ENCODE results near the gene ATP5F1B.

The ATP5F1B gene

GRCh38 chr12:56636675-56637540 lies 8.9 kb downstream of the ATP5F1B start:
- Histone ChIP-seq H3K4me1 (ENCODE audit: control extremely low read depth in 1 of 4, control insufficient read depth in 4 of 4, insufficient read depth in 4 of 4, low read length in 3 of 4) (peaks cover 13 to 61% (median 48%) of the 10 kb centered on the region in 4 experiments), H3K36me3 (ENCODE audit: control insufficient read depth in 4 of 4, insufficient read depth in 4 of 4, low read length in 3 of 4) (peaks cover 16 to 43% (median 31%) of the 10 kb centered on the region in 4 experiments), H3K4me3 (ENCODE audit: control insufficient read depth in 1 of 7, extremely low read depth in 1 of 7, insufficient read depth in 4 of 7, low read depth in 2 of 7, low read length in 6 of 7) (peak overlapping the region; percentile 44 to 95 (median 84)), H3K9me3 (ENCODE audit: control extremely low read depth in 1 of 5, control insufficient read depth in 4 of 5, insufficient read depth in 2 of 5, low read depth in 1 of 5, low read length in 4 of 5) (no peaks in the 10 kb centered on the region), H3K27me3 (replicated peaks in 2 of 5; ENCODE audit: control insufficient read depth in 4 of 5, insufficient read depth in 5 of 5, low read length in 4 of 5) (no peaks in the 10 kb centered on the region), H3K27ac (ENCODE audit: insufficient read depth in 1 of 2, low read depth in 1 of 2, low read length in 2 of 2, poor library complexity in 1 of 2, severe bottlenecking in 2 of 2) (peak overlapping the region; percentile 81 to 89)
- peak; percentile 99 to 100 (median 99) for DNase-seq
- CTCF ChIA-PET: interaction anchor here (0.7 to 19.7 kb wide), 32 partner anchors 8 to 168 kb away, joined by 3 to 316 read pairs (median 5); partner anchors contain the start of genes ATP5F1B, NACA and SPRYD4
- POLR2A ChIA-PET: interaction anchor here (0.5 to 1.4 kb wide), 7 partner anchors 9 to 442 kb away, joined by 3 to 10 read pairs (median 3); partner anchors contain the start of genes ATP5F1B and NACA
- 5% methylated on average over 8 of the region's 12 CpGs for WGBS (ENCODE audit: insufficient coverage)

GRCh38 chr12:56635806-56636674 lies 9.7 kb downstream of the ATP5F1B start:
- Histone ChIP-seq H3K27ac (ENCODE audit: insufficient read depth in 1 of 2, low read depth in 1 of 2, low read length in 2 of 2, poor library complexity in 1 of 2, severe bottlenecking in 2 of 2) (peak overlapping the region; percentile 81 to 89), H3K4me3 (ENCODE audit: control insufficient read depth in 1 of 7, extremely low read depth in 1 of 7, insufficient read depth in 4 of 7, low read depth in 2 of 7, low read length in 6 of 7) (peak overlapping the region; percentile 69 to 95 (median 84)), H3K4me1 (ENCODE audit: control extremely low read depth in 1 of 4, control insufficient read depth in 4 of 4, insufficient read depth in 4 of 4, low read length in 3 of 4) (peaks cover 20 to 68% (median 55%) of the 10 kb centered on the region in 4 experiments), H3K36me3 (ENCODE audit: control insufficient read depth in 4 of 4, insufficient read depth in 4 of 4, low read length in 3 of 4) (peaks cover 16 to 35% (median 26%) of the 10 kb centered on the region in 4 experiments), H3K9me3 (ENCODE audit: control extremely low read depth in 1 of 5, control insufficient read depth in 4 of 5, insufficient read depth in 2 of 5, low read depth in 1 of 5, low read length in 4 of 5) (no peaks in the 10 kb centered on the region), H3K27me3 (replicated peaks in 2 of 5; ENCODE audit: control insufficient read depth in 4 of 5, insufficient read depth in 5 of 5, low read length in 4 of 5) (no peaks in the 10 kb centered on the region)
- DNase-seq: peak; percentile 90 to 93 (median 92)
- POLR2A ChIA-PET: interaction anchor here (0.5 to 1.4 kb wide), 8 partner anchors 9 to 443 kb away, joined by 3 to 10 read pairs (median 4); partner anchors contain the start of genes ATP5F1B and NACA
- WGBS (ENCODE audit: insufficient coverage): 0% methylated on average over 17 of the region's 20 CpGs
- CTCF ChIA-PET: interaction anchor here (0.6 to 19.7 kb wide), 32 partner anchors 7 to 167 kb away, joined by 3 to 316 read pairs (median 5); partner anchors contain the start of genes ATP5F1B, NACA and SPRYD4

GRCh38 chr12:56634837-56635791 lies 10.7 kb downstream of the ATP5F1B start:
- Histone ChIP-seq H3K36me3 (ENCODE audit: control insufficient read depth in 4 of 4, insufficient read depth in 4 of 4, low read length in 3 of 4) (peaks cover 14 to 29% (median 22%) of the 10 kb centered on the region in 4 experiments), H3K27ac (ENCODE audit: insufficient read depth in 1 of 2, low read depth in 1 of 2, low read length in 2 of 2, poor library complexity in 1 of 2, severe bottlenecking in 2 of 2) (peak overlapping the region; percentile 81 to 89), H3K27me3 (replicated peaks in 2 of 5; ENCODE audit: control insufficient read depth in 4 of 5, insufficient read depth in 5 of 5, low read length in 4 of 5) (no peaks in the 10 kb centered on the region), H3K4me1 (ENCODE audit: control extremely low read depth in 1 of 4, control insufficient read depth in 4 of 4, insufficient read depth in 4 of 4, low read length in 3 of 4) (peaks cover 23 to 76% (median 63%) of the 10 kb centered on the region in 4 experiments), H3K9me3 (ENCODE audit: control extremely low read depth in 1 of 5, control insufficient read depth in 4 of 5, insufficient read depth in 2 of 5, low read depth in 1 of 5, low read length in 4 of 5) (no peaks in the 10 kb centered on the region), H3K4me3 (ENCODE audit: control insufficient read depth in 1 of 7, extremely low read depth in 1 of 7, insufficient read depth in 4 of 7, low read depth in 2 of 7, low read length in 6 of 7) (peak overlapping the region; percentile 69 to 95 (median 84))
- POLR2A ChIA-PET: interaction anchor here (0.6 to 1.5 kb wide), 4 partner anchors 10 to 150 kb away, joined by 3 to 6 read pairs (median 4); partner anchors contain the start of genes ATP5F1B and RBMS2
- CTCF ChIA-PET: interaction anchor here (0.6 to 19.7 kb wide), 15 partner anchors 10 to 129 kb away, joined by 3 to 316 read pairs (median 7); partner anchors contain the start of gene ATP5F1B
- under 1% methylated on average over 43 of the region's 47 CpGs for WGBS (ENCODE audit: insufficient coverage)
- peak; percentile 55 to 63 (median 58) for DNase-seq

GRCh38 chr12:56634242-56634836 lies 11.4 kb downstream of the ATP5F1B start:
- POLR2A ChIA-PET: interaction anchor here (0.6 to 1.5 kb wide), 3 partner anchors 11 to 113 kb away, joined by 3 to 6 read pairs (median 4); partner anchors contain the start of genes ATP5F1B and RBMS2
- Histone ChIP-seq H3K27me3 (replicated peaks in 2 of 5; ENCODE audit: control insufficient read depth in 4 of 5, insufficient read depth in 5 of 5, low read length in 4 of 5) (no peaks in the 10 kb centered on the region), H3K4me1 (ENCODE audit: control extremely low read depth in 1 of 4, control insufficient read depth in 4 of 4, insufficient read depth in 4 of 4, low read length in 3 of 4) (peaks cover 23 to 77% (median 63%) of the 10 kb centered on the region in 4 experiments), H3K36me3 (ENCODE audit: control insufficient read depth in 4 of 4, insufficient read depth in 4 of 4, low read length in 3 of 4) (peaks cover 12 to 22% (median 16%) of the 10 kb centered on the region in 4 experiments), H3K4me3 (ENCODE audit: control insufficient read depth in 1 of 7, extremely low read depth in 1 of 7, insufficient read depth in 4 of 7, low read depth in 2 of 7, low read length in 6 of 7) (peak overlapping the region; percentile 69 to 95 (median 84)), H3K27ac (ENCODE audit: insufficient read depth in 1 of 2, low read depth in 1 of 2, low read length in 2 of 2, poor library complexity in 1 of 2, severe bottlenecking in 2 of 2) (peak overlapping the region in 1 of 2 experiments; percentile 89), H3K9me3 (ENCODE audit: control extremely low read depth in 1 of 5, control insufficient read depth in 4 of 5, insufficient read depth in 2 of 5, low read depth in 1 of 5, low read length in 4 of 5) (no peaks in the 10 kb centered on the region)
- DNase-seq: peak in 2 of 3 donors; percentile 39 to 45
- CTCF ChIA-PET: interaction anchor here (0.6 to 19.7 kb wide), 4 partner anchors 12 to 462 kb away, joined by 3 to 316 read pairs (median 4); no protein-coding TSS in a partner anchor
- WGBS (ENCODE audit: insufficient coverage): under 1% methylated on average over 22 of the region's 27 CpGs

- 78% methylated on average over 9 of the region's 12 CpGs for WGBS (ENCODE audit: insufficient coverage)
Observed at GRCh38 chr12:56633468-56634241, 12.1 kb downstream of the ATP5F1B start.

More at GRCh38 chr12:56633468-56634241, 12.1 kb downstream of the ATP5F1B start:
- ChIA-PET POLR2A (interaction anchor here (1.0 to 1.5 kb wide), 2 partner anchors 10 to 12 kb away, joined by 4 to 6 read pairs; partner anchors contain the start of gene ATP5F1B), CTCF (interaction anchor here (0.7 to 19.7 kb wide), 5 partner anchors 11 to 461 kb away, joined by 3 to 316 read pairs (median 4); no protein-coding TSS in a partner anchor)
- Histone ChIP-seq H3K9me3 (ENCODE audit: control extremely low read depth in 1 of 5, control insufficient read depth in 4 of 5, insufficient read depth in 2 of 5, low read depth in 1 of 5, low read length in 4 of 5) (no peaks in the 10 kb centered on the region), H3K36me3 (ENCODE audit: control insufficient read depth in 4 of 4, insufficient read depth in 4 of 4, low read length in 3 of 4) (peaks cover 7 to 15% (median 10%) of the 10 kb centered on the region in 4 experiments), H3K4me1 (ENCODE audit: control extremely low read depth in 1 of 4, control insufficient read depth in 4 of 4, insufficient read depth in 4 of 4, low read length in 3 of 4) (peaks cover 23 to 84% (median 66%) of the 10 kb centered on the region in 4 experiments), H3K4me3 (ENCODE audit: control insufficient read depth in 1 of 7, extremely low read depth in 1 of 7, insufficient read depth in 4 of 7, low read depth in 2 of 7, low read length in 6 of 7) (peak overlapping the region; percentile 69 to 95 (median 84)), H3K27ac (ENCODE audit: insufficient read depth in 1 of 2, low read depth in 1 of 2, low read length in 2 of 2, poor library complexity in 1 of 2, severe bottlenecking in 2 of 2) (peak overlapping the region in 1 of 2 experiments; percentile 89), H3K27me3 (replicated peaks in 2 of 5; ENCODE audit: control insufficient read depth in 4 of 5, insufficient read depth in 5 of 5, low read length in 4 of 5) (no peaks in the 10 kb centered on the region)
- no peak for DNase-seq
